ENCODE data around the gene DIO2. TPM values are rescaled to one million over a fixed set of nuclear protein-coding genes. Genes with fewer than 3 reads are reported as not detected.

DIO2 gene
- total and polyA plus RNA-seq, 2 of the 8 experiments (the other 6 are each of a cell fraction or from before 2014, with no cell fraction given) = 0.03 to 0.65 TPM

DNA sequence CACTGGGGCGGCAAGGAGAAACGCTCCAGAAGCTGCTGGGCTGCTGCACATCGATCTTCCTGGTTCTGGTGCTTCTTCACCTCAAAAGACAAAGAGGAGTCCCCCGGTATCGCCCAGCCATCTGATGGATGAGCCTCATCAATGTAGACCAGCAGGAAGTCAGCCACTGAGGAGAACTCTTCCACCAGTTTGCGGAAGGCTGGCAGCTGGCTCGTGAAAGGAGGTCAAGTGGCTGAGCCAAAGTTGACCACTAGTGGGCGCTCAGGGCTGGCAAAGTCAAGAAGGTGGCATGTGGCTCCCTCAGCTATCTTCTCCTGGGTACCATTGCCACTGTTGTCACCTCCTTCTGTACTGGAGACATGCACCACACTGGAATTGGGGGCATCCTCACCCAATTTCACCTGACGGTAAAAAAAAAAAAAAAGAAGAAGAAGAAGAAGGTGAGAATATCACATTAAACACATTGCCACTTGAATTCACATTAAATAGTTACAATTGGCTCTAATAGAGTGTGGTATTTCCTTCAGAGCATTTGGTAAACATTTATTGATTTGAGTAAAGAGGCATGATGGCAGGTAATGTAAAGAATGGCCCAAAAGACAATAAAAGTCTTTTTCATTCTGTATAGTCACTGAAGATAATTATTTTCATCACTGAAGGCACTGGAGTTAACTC lies 8.3 kb downstream of the DIO2 start:
- Histone ChIP-seq H2BK12ac (ENCODE audit: low read depth, low read length) (no peak overlapping the region), H3K27me3 (replicated peaks in 1 of 4; ENCODE audit: control insufficient read depth in 3 of 4, extremely low read depth in 1 of 4, insufficient read depth in 3 of 4, low read length in 3 of 4) (no peaks in the 10 kb centered on the region), H2BK15ac (ENCODE audit: low read length) (no peak overlapping the region), H3K4me3 (ENCODE audit: extremely low read depth in 1 of 4, insufficient read depth in 2 of 4, low read depth in 3 of 4, low read length in 4 of 4) (no peak overlapping the region), H4K5ac (ENCODE audit: insufficient read length, low read depth, low read length) (no peak overlapping the region), H3K23ac (ENCODE audit: insufficient read length) (no peak overlapping the region), H3K27ac (ENCODE audit: low read depth, low read length) (no peak overlapping the region), H2BK20ac (ENCODE audit: low read length) (no peak overlapping the region), H3K79me2 (ENCODE audit: control insufficient read depth in 1 of 2, insufficient read depth in 2 of 2, low read length in 2 of 2) (no peaks in the 10 kb centered on the region), H3K14ac (ENCODE audit: insufficient read length) (no peak overlapping the region), H2AK5ac (ENCODE audit: low read depth, low read length) (no peak overlapping the region), H2BK120ac (replicated peaks; ENCODE audit: low read depth, low read length) (no peak overlapping the region), H3K9ac (replicated peaks in 1 of 4; ENCODE audit: extremely low read depth in 1 of 4, low read depth in 3 of 4, low read length in 3 of 4) (no peak overlapping the region), H3K56ac (replicated peaks; ENCODE audit: insufficient read length, low read depth, low read length) (no peak overlapping the region), H4K91ac (replicated peaks; ENCODE audit: insufficient read length, low read length) (no peak overlapping the region), H2AFZ (ENCODE audit: low read length) (no peak overlapping the region), H3K79me1 (ENCODE audit: low read depth, low read length) (no peaks in the 10 kb centered on the region), H3K18ac (ENCODE audit: extremely low read depth, low read length) (no peak overlapping the region), H3K4ac (replicated peaks; ENCODE audit: insufficient read length, low read depth, low read length) (no peak overlapping the region), H3K4me2 (ENCODE audit: insufficient read depth in 1 of 2, low read depth in 2 of 2, low read length in 2 of 2) (no peak overlapping the region), H3K23me2 (ENCODE audit: low read depth, low read length) (no peaks in the 10 kb centered on the region), H4K20me1 (replicated peaks in 1 of 2; ENCODE audit: control insufficient read depth in 1 of 2, insufficient read depth in 2 of 2, low read length in 2 of 2) (no peaks in the 10 kb centered on the region), H3K4me1 (replicated peaks in 1 of 4; ENCODE audit: control insufficient read depth in 3 of 4, insufficient read depth in 4 of 4, low read length in 3 of 4) (no peaks in the 10 kb centered on the region), H2BK5ac (ENCODE audit: low read depth, low read length) (no peak overlapping the region), H3K36me3 (ENCODE audit: control insufficient read depth in 2 of 4, insufficient read depth in 4 of 4, low read length in 3 of 4) (no peaks in the 10 kb centered on the region), H4K8ac (ENCODE audit: extremely low read depth, insufficient read depth, low read length) (peak overlapping the region; percentile 71; the same call in 1 of the 2 replicates), H3K9me3 (ENCODE audit: insufficient read depth in 2 of 2, low read depth in 1 of 2, low read length in 1 of 2) (no peaks in the 10 kb centered on the region)
- CTCF ChIA-PET (ENCODE audit: partially characterized antibody) = interaction anchor here (0.5 to 4.7 kb wide), 39 partner anchors 8 to 785 kb away, joined by 3 to 29 read pairs (median 3); partner anchors contain the start of gene DIO2
- WGBS, 2 experiments (ENCODE audit: extremely low coverage in 1 of 2, insufficient coverage in 1 of 2, insufficient read length in 1 of 2, insufficient replicate concordance in 2 of 2, low coverage in 1 of 2, low lambda C conversion rate in 2 of 2, missing lambda C conversion rate in 1 of 2) = 74% methylated on average over 8 of the region's 9 CpGs; no CpG with 5 or more reads in 1 of the 2 experiments
- DNase-seq (ENCODE audit: low read depth in 1 of 2, low spot score in 2 of 2) (peak; percentile 51 to 93), FAIRE-seq (peak; percentile 72)
- POLR2A ChIA-PET (ENCODE audit: partially characterized antibody) = no interaction called here
- TF ChIP-seq HDAC2 (IDR thresholded peaks at IDR 0.05; ENCODE audit: borderline replicate concordance in 1 of 2, low read depth in 2 of 2, low read length in 2 of 2) (no peak), TBP (IDR thresholded peaks at IDR 0.05; ENCODE audit: low read depth, low read length) (no peak), TAF7 (optimal IDR thresholded peaks at IDR 0.05; ENCODE audit: borderline replicate concordance, low read depth, low read length) (no peak), KDM4A (IDR thresholded peaks at IDR 0.05; ENCODE audit: low read depth, low read length, severe bottlenecking) (no peak), YY1 (IDR thresholded peaks at IDR 0.05; ENCODE audit: low read depth, low read length) (peak; percentile 42; the same call in 1 of the 2 replicates), POLR2A (IDR thresholded peaks at IDR 0.05; ENCODE audit: control extremely low read depth in 1 of 2, low read depth in 2 of 2, low read length in 2 of 2) (no peak), CTCF (IDR thresholded peaks at IDR 0.05; ENCODE audit: control extremely low read depth in 1 of 3, insufficient read depth in 1 of 3, low read depth in 1 of 3, low read length in 3 of 3) (peak; percentile 81 to 97 (median 93))
- TF ChIP-seq, protein P1, sequence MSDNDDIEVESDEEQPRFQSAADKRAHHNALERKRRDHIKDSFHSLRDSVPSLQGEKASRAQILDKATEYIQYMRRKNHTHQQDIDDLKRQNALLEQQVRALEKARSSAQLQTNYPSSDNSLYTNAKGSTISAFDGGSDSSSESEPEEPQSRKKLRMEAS (IDR thresholded peaks at IDR 0.05) = peak; percentile 81
